ENCODE measurements around the gene CNTLN.

DNA sequence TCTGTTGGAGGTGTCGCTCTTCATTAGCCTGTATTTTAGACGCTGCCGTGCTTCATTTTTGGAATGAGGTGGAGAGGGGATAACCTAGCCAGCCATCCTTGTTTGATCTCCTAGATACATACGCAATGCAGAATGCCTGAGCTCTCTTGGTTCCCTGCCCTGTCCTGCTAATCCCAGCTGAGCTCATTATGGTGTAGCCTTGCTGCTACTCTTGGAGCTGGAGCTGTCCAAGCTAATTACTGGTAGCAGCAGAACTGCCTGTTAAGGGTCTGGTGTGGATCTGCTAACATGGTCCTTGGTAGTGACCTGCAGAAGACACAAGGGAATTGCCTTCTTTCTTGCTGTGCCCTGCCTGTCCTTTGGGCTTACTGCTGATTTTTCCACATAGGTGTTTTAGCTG is 207.9 kb downstream of the CNTLN start:
- TF ChIP-seq CREB1 (IDR thresholded peaks at IDR 0.05) (no peak), CREB1 (CRISPR knock-in tag; IDR thresholded peaks at IDR 0.05) (no peak), U2AF2 (optimal IDR thresholded peaks at IDR 0.05; ENCODE audit: low read depth, low read length) (no peak), FOXK1 (CRISPR knock-in tag; IDR thresholded peaks at IDR 0.05; ENCODE audit: borderline replicate concordance) (no peak)
